Endothelial cell of umbilical vein (primary cell): ENCODE measurements around the gene SALL2. TPM values are rescaled to one million over a fixed set of nuclear protein-coding genes. Genes with fewer than 3 reads are reported as not detected.

Experiments used
- BruUV-seq: library from RNA; stranded (reverse); fragments of 400-500 nt; replicated peaks from 2 replicates; lab custom pipeline; 2021; lab: Mats Ljungman, UMichigan
- CTCF ChIA-PET: fragments of 300-600, 350-600 bp; sonication (Branson Sonifier 250); formaldehyde crosslinking; loops from one replicate; lab custom pipeline; 2021; ENCODE audit warnings: antibody characterized with exemption, inconsistent platforms; lab: Charles Lee
- POLR2A ChIA-PET: fragments of 300-600, 350-600 bp; sonication (Branson Sonifier 250); formaldehyde crosslinking; loops from one replicate; lab custom pipeline; 2021; ENCODE audit warnings: antibody characterized with exemption, inconsistent platforms; lab: Charles Lee
- DNase-seq: peaks from one replicate; pipeline ENCODE4 v3.0.0-alpha.2; 2011; ENCODE audit warnings: low read depth, low spot score
- FAIRE-seq: peaks from 2 replicates; lab custom pipeline; 2011; peaks lifted over from hg19 to GRCh38; lab: Jason Lieb, UNC
- H2AFZ ChIP-seq: 2 replicates; pipeline ENCODE4 v1.6.0; 2012; ENCODE audit warnings: low read depth, low read length, control low read depth, inconsistent platforms
- H3K27ac ChIP-seq: 2 replicates; pipeline ENCODE4 v1.5.1; 2011; ENCODE audit warnings: low read depth, mild to moderate bottlenecking, control low read depth, low read length, moderate library complexity; ENCODE audit not compliant: insufficient read depth
- H3K27me3 ChIP-seq, 2 experiments: 2 replicates each; pipeline versions ENCODE4 v1.6.0 to v1.6.1; 2011; ENCODE audit warnings: low read length in 2 of 2, mixed read lengths in 1 of 2; ENCODE audit not compliant: control insufficient read depth in 2 of 2, insufficient read depth in 2 of 2
- H3K36me3 ChIP-seq, 2 experiments: 2 replicates in 1 of 2; 3 replicates in 1 of 2; pipeline ENCODE4 v1.5.1; 2011; ENCODE audit warnings: low read length in 2 of 2, mild to moderate bottlenecking in 1 of 2, moderate library complexity in 1 of 2; ENCODE audit not compliant: control insufficient read depth in 2 of 2, insufficient read depth in 2 of 2; ENCODE audit errors: extremely low read depth in 1 of 2
- H3K4me1 ChIP-seq: 3 replicates; pipeline ENCODE4 v1.5.1; 2011; ENCODE audit warnings: mild to moderate bottlenecking, low read length; ENCODE audit not compliant: control insufficient read depth, insufficient read depth; ENCODE audit errors: extremely low read depth
- H3K4me2 ChIP-seq: 2 replicates; pipeline ENCODE4 v1.6.1; 2011; ENCODE audit warnings: low read length, control low read depth, mixed read lengths; ENCODE audit not compliant: insufficient read depth
- H3K4me3 ChIP-seq, 3 experiments: fragments of 200-600 bp in 1 of 3; sonication (generic), shearing (Covaris generic) in 1 of 3; replicated peaks in 1 of 3; 2 replicates each; pipeline ENCODE4 v1.5.1; 2011 to 2016; ENCODE audit warnings: control low read depth in 3 of 3, low read length in 3 of 3, mild to moderate bottlenecking in 2 of 3, inconsistent platforms in 1 of 3, low read depth in 1 of 3, moderate library complexity in 1 of 3; ENCODE audit not compliant: insufficient read depth in 1 of 3
- H3K79me2 ChIP-seq: 2 replicates; pipeline ENCODE4 v1.6.0; 2012; ENCODE audit warnings: low read length, inconsistent platforms; ENCODE audit not compliant: control insufficient read depth, insufficient read depth
- H3K9ac ChIP-seq: replicated peaks from 2 replicates; pipeline ENCODE3; 2011; ENCODE audit warnings: low read length, control low read depth; ENCODE audit not compliant: insufficient read depth; ENCODE audit errors: extremely low read depth
- H3K9me1 ChIP-seq: replicated peaks from 3 replicates; pipeline ENCODE4 v1.6.0; 2011; ENCODE audit warnings: mild to moderate bottlenecking, low read length; ENCODE audit not compliant: control insufficient read depth, insufficient read depth; ENCODE audit errors: extremely low read depth
- H3K9me3 ChIP-seq: replicated peaks from 2 replicates; pipeline ENCODE4 v1.5.1; 2012; ENCODE audit warnings: low read length, inconsistent platforms; ENCODE audit not compliant: control insufficient read depth, insufficient read depth
- H4K20me1 ChIP-seq: replicated peaks from 2 replicates; pipeline ENCODE3; 2011; ENCODE audit warnings: mild to moderate bottlenecking, low read length; ENCODE audit not compliant: control insufficient read depth, insufficient read depth; ENCODE audit errors: extremely low read depth
- EZH2 ChIP-seq: IDR thresholded peaks from 2 replicates; pipeline ENCODE4 v1.6.1; 2012; ENCODE audit warnings: borderline replicate concordance, low read depth, mild to moderate bottlenecking, moderate library complexity, low read length, inconsistent platforms; ENCODE audit not compliant: severe bottlenecking
- FOS ChIP-seq: IDR thresholded peaks from 2 replicates; pipeline ENCODE4 v1.6.1; 2011; ENCODE audit warnings: mild to moderate bottlenecking, low read length, moderate library complexity, borderline replicate concordance; ENCODE audit not compliant: insufficient read depth
- GATA2 ChIP-seq: IDR thresholded peaks from 2 replicates; pipeline ENCODE4 v1.7.0; 2011; ENCODE audit warnings: low read depth, mild to moderate bottlenecking, moderate library complexity, mixed read lengths, low read length; ENCODE audit not compliant: insufficient read length, insufficient read depth
- JUN ChIP-seq: IDR thresholded peaks from 2 replicates; pipeline ENCODE4 v1.6.1; 2011; ENCODE audit warnings: borderline replicate concordance, low read depth; ENCODE audit not compliant: insufficient read length, insufficient read depth
- MAX ChIP-seq: IDR thresholded peaks from 2 replicates; pipeline ENCODE4 v1.6.1; 2011; ENCODE audit not compliant: insufficient read depth, insufficient read length
- MYC ChIP-seq: IDR thresholded peaks from one replicate; pipeline ENCODE4 v1.6.1; 2011; ENCODE audit warnings: mild to moderate bottlenecking, low read depth, low read length
- dilution Hi-C: fragments of 300-500 bp; cut with MboI; formaldehyde crosslinking; loops from one replicate; pipeline ENCODE4 v1.15.0; 2019; ENCODE audit warnings: low sequenced_read_pairs; ENCODE audit not compliant: extremely low pct_ligation_motif_present
- intact Hi-C: fragments of 100-400 bp; cut with micrococcal nuclease; formaldehyde crosslinking; loops from one replicate; pipeline ENCODE4 v1.10.0; 2022
- polyA plus RNA-seq, 4 experiments: library from polyadenylated mRNA; depleted of rRNA in 3 of 4; stranded (reverse) in 3 of 4; unstranded in 1 of 4; fragments of >200 nt; gene quantifications; 2 replicates each; pipeline versions ENCODE4 v1.2.1 to v1.2.3, GENCODE V29; 2011 to 2012; ENCODE audit warnings: missing spikeins in 1 of 4
- total RNA-seq: library from RNA; stranded (reverse); gene quantifications from 2 replicates; pipeline ENCODE4 v1.2.3, GENCODE V29; 2021
- TF ChIP-seq, protein P1 (sequence below), 2 donors: IDR thresholded peaks; 1 replicate in 1 of 2; 2 replicates in 1 of 2; pipeline ENCODE4 v1.5.1; 2011; ENCODE audit warnings: low read length in 2 of 2, mild to moderate bottlenecking in 2 of 2, moderate library complexity in 2 of 2, control low read depth in 1 of 2, inconsistent platforms in 1 of 2, low read depth in 1 of 2; ENCODE audit not compliant: insufficient read depth in 1 of 2; ENCODE audit errors: extremely low read depth in 1 of 2

SALL2 gene
- total and polyA plus RNA-seq, 2 donors (not counting 3 experiments of a cell fraction or from before 2014, with no cell fraction given): 2.8 to 4.6 TPM

- H3K9me3 ChIP-seq: no peaks in the 10 kb centered on the region
- H3K4me2 ChIP-seq: no peak overlapping the region
- intact Hi-C loops: loop anchor here (5.0 kb wide), 2 partner anchors 151 to 191 kb away; no protein-coding TSS in a partner anchor
- CTCF ChIA-PET: interaction anchor here (3.0 to 6.1 kb wide), 2 partner anchors 48 to 61 kb away, joined by 17 to 128 read pairs; partner anchors contain the start of gene METTL3
- H4K20me1 ChIP-seq: no peaks in the 10 kb centered on the region
- TF ChIP-seq EZH2 (no peak), MYC (no peak), FOS (no peak), GATA2 (no peak), JUN (no peak), MAX (no peak)
- TF ChIP-seq, protein P1, sequence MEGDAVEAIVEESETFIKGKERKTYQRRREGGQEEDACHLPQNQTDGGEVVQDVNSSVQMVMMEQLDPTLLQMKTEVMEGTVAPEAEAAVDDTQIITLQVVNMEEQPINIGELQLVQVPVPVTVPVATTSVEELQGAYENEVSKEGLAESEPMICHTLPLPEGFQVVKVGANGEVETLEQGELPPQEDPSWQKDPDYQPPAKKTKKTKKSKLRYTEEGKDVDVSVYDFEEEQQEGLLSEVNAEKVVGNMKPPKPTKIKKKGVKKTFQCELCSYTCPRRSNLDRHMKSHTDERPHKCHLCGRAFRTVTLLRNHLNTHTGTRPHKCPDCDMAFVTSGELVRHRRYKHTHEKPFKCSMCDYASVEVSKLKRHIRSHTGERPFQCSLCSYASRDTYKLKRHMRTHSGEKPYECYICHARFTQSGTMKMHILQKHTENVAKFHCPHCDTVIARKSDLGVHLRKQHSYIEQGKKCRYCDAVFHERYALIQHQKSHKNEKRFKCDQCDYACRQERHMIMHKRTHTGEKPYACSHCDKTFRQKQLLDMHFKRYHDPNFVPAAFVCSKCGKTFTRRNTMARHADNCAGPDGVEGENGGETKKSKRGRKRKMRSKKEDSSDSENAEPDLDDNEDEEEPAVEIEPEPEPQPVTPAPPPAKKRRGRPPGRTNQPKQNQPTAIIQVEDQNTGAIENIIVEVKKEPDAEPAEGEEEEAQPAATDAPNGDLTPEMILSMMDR (IDR thresholded peaks at IDR 0.05; ENCODE audit: extremely low read depth in 1 of 2, insufficient read depth in 1 of 2, low read depth in 1 of 2, low read length in 2 of 2): no peak
- dilution Hi-C loops: no loop called here
- H3K79me2 ChIP-seq: no peaks in the 10 kb centered on the region
- H3K4me1 ChIP-seq: peaks cover 5% of the 10 kb centered on the region
- no peak for DNase-seq
- H3K9ac ChIP-seq: no peak overlapping the region
- H3K27ac ChIP-seq: no peak overlapping the region
- no peaks in the 10 kb centered on the region for H3K36me3 ChIP-seq
- FAIRE-seq: no peak
- H3K27me3 ChIP-seq: no peaks in the 10 kb centered on the region
- no TSS peak for BruUV-seq
- no peak overlapping the region for H2AFZ ChIP-seq
- H3K9me1 ChIP-seq: no peaks in the 10 kb centered on the region
- no peak overlapping the region for H3K4me3 ChIP-seq
- POLR2A ChIA-PET: no interaction called here
These were observed 32.6 kb upstream of the SALL2 start for GRCh38 chr14:21558703-21559170.
